ENCODE results near the gene SDHC. TPM values are rescaled to one million over a fixed set of nuclear protein-coding genes. Genes with fewer than 3 reads are reported as not detected.

SDHC gene
- total and polyA plus RNA-seq, 2 of the 8 experiments (the other 6 are each of a cell fraction or from before 2014, with no cell fraction given), result 224 to 305 TPM

GRCh38 chr1:161299347-161299746 is 14.8 kb upstream of the SDHC start (continued):
- TF ChIP-seq CHD7 (IDR thresholded peaks at IDR 0.05; ENCODE audit: insufficient replicate concordance, low read length) (no peak), JUND (IDR thresholded peaks at IDR 0.05; ENCODE audit: low read length) (no peak), NRF1 (IDR thresholded peaks at IDR 0.05; ENCODE audit: low read depth, low read length) (no peak)

Measured in H1 (cell line).